Neuron (in vitro differentiated cells): Measurements from ENCODE around the gene DDA1.
"Not testable (repeated sequence)": the region's sequence is repeated elsewhere in the genome, so short reads cannot be mapped to it uniquely, and the experiment has no call there.

ENCODE experiments used
- H2AFZ ChIP-seq: one replicate; pipeline ENCODE4 v1.6.1; 2013; ENCODE audit warnings: low read depth, mild to moderate bottlenecking, inconsistent platforms, low read length, moderate library complexity
- H3K27me3 ChIP-seq: one replicate; pipeline ENCODE4 v1.6.1; 2013; ENCODE audit warnings: low read length; ENCODE audit not compliant: insufficient read depth
- H3K36me3 ChIP-seq: one replicate; pipeline ENCODE4 v1.6.1; 2013; ENCODE audit warnings: low read length; ENCODE audit not compliant: insufficient read depth
- H3K4me1 ChIP-seq: one replicate; pipeline ENCODE4 v1.6.1; 2013; ENCODE audit warnings: low read length; ENCODE audit not compliant: insufficient read depth
- H3K4me3 ChIP-seq: 2 replicates; pipeline ENCODE4 v1.5.1; 2013; ENCODE audit warnings: mild to moderate bottlenecking, low read length, moderate library complexity
- H3K9me3 ChIP-seq: one replicate; pipeline ENCODE4 v1.6.1; 2013; ENCODE audit warnings: low read length

The DDA1 gene

GRCh38 chr19:17279436-17279835, 29.9 kb upstream of the DDA1 start:
- Histone ChIP-seq H3K9me3 (no peaks in the 10 kb centered on the region), H3K27me3 (no peaks in the 10 kb centered on the region), H3K4me1 (no peaks in the 10 kb centered on the region), H3K4me3 (no peak overlapping the region), H3K36me3 (peaks cover 20% of the 10 kb centered on the region), H2AFZ (no peak overlapping the region)

GRCh38 chr19:17281391-17282304, 27.7 kb upstream of the DDA1 start, which contains the start of gene ANKLE1:
Gene ANKLE1 (plus strand): TSS chr19:17281901. CDS start chr19:17281921, 20 bp downstream.
- peaks cover 4% of the 10 kb centered on the region for H3K9me3 ChIP-seq
- H3K27me3 ChIP-seq, result no peaks in the 10 kb centered on the region
- peaks cover 4% of the 10 kb centered on the region for H3K36me3 ChIP-seq
- peak within 1 kb of the TSS; percentile 7 for H3K4me3 ChIP-seq
- H2AFZ ChIP-seq, result no peak within 1 kb of the TSS
- H3K4me1 ChIP-seq, result no peaks in the 10 kb centered on the region

- no peaks in the 10 kb centered on the region for H3K4me1 ChIP-seq
- H2AFZ ChIP-seq, result no peak overlapping the region
- H3K27me3 ChIP-seq, result no peaks in the 10 kb centered on the region
- peaks cover 4% of the 10 kb centered on the region for H3K9me3 ChIP-seq
- H3K36me3 ChIP-seq, result no peaks in the 10 kb centered on the region
- H3K4me3 ChIP-seq, result peak overlapping the region; percentile 7
Measured at GRCh38 chr19:17282488-17283125, 26.8 kb upstream of the DDA1 start.

- Histone ChIP-seq H3K27me3 (no peaks in the 10 kb centered on the region), H3K4me3 (no peak overlapping the region), H3K4me1 (no peaks in the 10 kb centered on the region), H2AFZ (no peak overlapping the region), H3K36me3 (no peaks in the 10 kb centered on the region), H3K9me3 (peaks cover 4% of the 10 kb centered on the region)
Measured at GRCh38 chr19:17283504-17283996, 25.8 kb upstream of the DDA1 start.

- H3K4me1 ChIP-seq, result no peaks in the 10 kb centered on the region
- H3K9me3 ChIP-seq, result peaks cover 4% of the 10 kb centered on the region
- no peaks in the 10 kb centered on the region for H3K27me3 ChIP-seq
- no peak overlapping the region for H2AFZ ChIP-seq
- no peaks in the 10 kb centered on the region for H3K36me3 ChIP-seq
- H3K4me3 ChIP-seq, result no peak overlapping the region
Measured at GRCh38 chr19:17285415-17286135, 23.8 kb upstream of the DDA1 start.

GRCh38 chr19:17286263-17286662, 23.1 kb upstream of the DDA1 start:
- Histone ChIP-seq H3K9me3 (peaks cover 4% of the 10 kb centered on the region), H3K36me3 (no peaks in the 10 kb centered on the region), H2AFZ (no peak overlapping the region), H3K4me1 (no peaks in the 10 kb centered on the region), H3K4me3 (no peak overlapping the region), H3K27me3 (no peaks in the 10 kb centered on the region)

GRCh38 chr19:17286752-17287151, 22.6 kb upstream of the DDA1 start:
- Histone ChIP-seq H3K36me3 (no peaks in the 10 kb centered on the region), H3K27me3 (no peaks in the 10 kb centered on the region), H3K4me1 (no peaks in the 10 kb centered on the region), H2AFZ (no peak overlapping the region), H3K4me3 (no peak overlapping the region), H3K9me3 (peaks cover 4% of the 10 kb centered on the region)

GRCh38 chr19:17289489-17289888, 19.9 kb upstream of the DDA1 start:
- H3K4me1 ChIP-seq, result no peaks in the 10 kb centered on the region
- no peak overlapping the region for H3K4me3 ChIP-seq
- no peaks in the 10 kb centered on the region for H3K27me3 ChIP-seq

GRCh38 chr19:17292301-17293074, 16.9 kb upstream of the DDA1 start:
- Histone ChIP-seq H3K9me3 (peaks cover 5% of the 10 kb centered on the region), H3K4me3 (peak overlapping the region; percentile 43), H3K4me1 (no peaks in the 10 kb centered on the region), H2AFZ (no peak overlapping the region), H3K27me3 (no peaks in the 10 kb centered on the region), H3K36me3 (peaks cover 3% of the 10 kb centered on the region)

More at GRCh38 chr19:17289489-17289888, 19.9 kb upstream of the DDA1 start:
- H3K36me3 ChIP-seq, result no peaks in the 10 kb centered on the region
- H2AFZ ChIP-seq, result no peak overlapping the region
- peaks cover 7% of the 10 kb centered on the region for H3K9me3 ChIP-seq

GRCh38 chr19:17293605-17294004, 15.8 kb upstream of the DDA1 start:
- H3K9me3 ChIP-seq, result peaks cover 10% of the 10 kb centered on the region
- peaks cover 6% of the 10 kb centered on the region for H3K36me3 ChIP-seq
- no peak overlapping the region for H2AFZ ChIP-seq
- H3K27me3 ChIP-seq, result no peaks in the 10 kb centered on the region
- no peaks in the 10 kb centered on the region for H3K4me1 ChIP-seq
- H3K4me3 ChIP-seq, result no peak overlapping the region

GRCh38 chr19:17294051-17294891, 15.1 kb upstream of the DDA1 start:
- H3K4me1 ChIP-seq, result no peaks in the 10 kb centered on the region
- H3K4me3 ChIP-seq, result no peak overlapping the region
- H2AFZ ChIP-seq, result no peak overlapping the region
- no peaks in the 10 kb centered on the region for H3K27me3 ChIP-seq
- peaks cover 6% of the 10 kb centered on the region for H3K36me3 ChIP-seq
- peaks cover 11% of the 10 kb centered on the region for H3K9me3 ChIP-seq

- Histone ChIP-seq H3K9me3 (peaks cover 13% of the 10 kb centered on the region), H3K36me3 (peaks cover 10% of the 10 kb centered on the region)
- H2AFZ ChIP-seq, H3K4me3 ChIP-seq, H3K4me1 ChIP-seq, H3K27me3 ChIP-seq: not testable (repeated sequence)
Measured at GRCh38 chr19:17295551-17295950, 13.8 kb upstream of the DDA1 start.
